Left ventricle myocardium superior (tissue), 1 donor: Measurements from ENCODE around the gene BACH2. TPM values are rescaled to one million over a fixed set of nuclear protein-coding genes. Genes with fewer than 3 reads are reported as not detected.
"Not testable (repeated sequence)": the region's sequence is repeated elsewhere in the genome, so short reads cannot be mapped to it uniquely, and the experiment has no call there.

Experiments used
- ATAC-seq: fragments of 200-7000 bp; cut with Tn5 transposase; one replicate; pipeline ENCODE4 v1.9.1; 2020; ENCODE audit warnings: mild to moderate bottlenecking, moderate library complexity
- DNase-seq: peaks from one replicate; pipeline ENCODE4 v3.0.0-alpha.2; 2020
- intact Hi-C: fragments of 100-400 bp; cut with micrococcal nuclease; formaldehyde crosslinking; loops from one replicate; pipeline ENCODE4 v1.11.0; 2022
- total RNA-seq: library from RNA; stranded (reverse); fragmentation: NEBNext Ultra II Directional; extraction: Animal tissue kit (Norgen Biotek cat#: 25700); gene quantifications from one replicate; pipeline ENCODE4 v1.2.1, GENCODE V29; 2021
- donor health status: DM: no; HTN: yes; CAD: no; lungs with severe emphysema.

BACH2 gene
- total RNA-seq, 1 donor from 2014 or later = 1.5 TPM

DNA sequence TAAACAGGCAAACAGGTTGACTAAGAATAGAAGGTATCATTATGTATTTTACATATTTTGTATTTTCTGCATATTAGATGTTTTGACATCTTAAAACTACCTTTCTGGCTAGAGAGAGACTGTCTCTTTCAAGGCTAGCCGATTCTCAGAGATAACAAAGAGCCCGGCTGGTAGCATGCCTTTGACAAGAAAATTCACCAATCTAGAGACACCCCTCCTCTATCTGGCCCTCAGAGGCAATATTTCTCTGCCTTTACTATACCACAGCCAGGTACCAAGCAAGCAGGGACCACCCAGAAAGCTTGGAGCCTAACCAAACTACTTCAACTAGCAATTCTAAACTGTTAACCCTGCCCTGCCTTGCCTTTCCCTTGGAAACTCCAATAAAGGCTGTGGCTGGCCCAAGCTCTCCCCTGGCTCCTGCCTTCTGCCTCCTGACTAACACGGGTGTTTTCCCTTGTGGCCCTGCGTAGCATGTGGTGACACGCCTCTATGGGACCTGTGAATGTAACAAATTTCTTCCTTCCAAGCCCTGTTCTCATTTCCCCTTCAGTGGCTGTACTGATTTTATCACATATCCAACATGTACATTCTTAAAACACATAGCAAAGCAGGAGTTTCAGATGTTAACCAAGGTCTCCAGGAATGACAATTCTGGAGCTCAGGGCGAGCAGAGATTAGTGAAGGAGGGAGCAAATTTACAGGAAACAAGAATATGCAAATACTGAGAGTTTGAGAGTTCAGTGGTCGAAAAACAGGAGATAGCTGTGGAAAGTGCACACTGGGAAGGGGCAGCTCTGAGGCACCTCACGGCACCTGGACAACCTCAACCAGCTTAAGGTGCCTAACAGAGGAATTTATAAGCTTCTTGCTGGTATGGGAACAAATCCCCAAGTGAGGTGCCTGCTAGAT lies 120.8 kb downstream of the BACH2 start:
- intact Hi-C loops = no loop called here
- DNase-seq (no peak), ATAC-seq (peak; percentile 47)

GRCh38 chr6:90173262-90173925 lies 123.2 kb downstream of the BACH2 start:
- DNase-seq (no peak), ATAC-seq (no peak)
- intact Hi-C loops = no loop called here

- intact Hi-C loops = no loop called here
- ATAC-seq (no peak), DNase-seq (no peak)
Observed at GRCh38 chr6:90170601-90171000, 126.0 kb downstream of the BACH2 start.

GRCh38 chr6:90169374-90169773 lies 127.3 kb downstream of the BACH2 start:
- DNase-seq (no peak), ATAC-seq (peak; percentile 99)
- intact Hi-C loops = no loop called here

DNA sequence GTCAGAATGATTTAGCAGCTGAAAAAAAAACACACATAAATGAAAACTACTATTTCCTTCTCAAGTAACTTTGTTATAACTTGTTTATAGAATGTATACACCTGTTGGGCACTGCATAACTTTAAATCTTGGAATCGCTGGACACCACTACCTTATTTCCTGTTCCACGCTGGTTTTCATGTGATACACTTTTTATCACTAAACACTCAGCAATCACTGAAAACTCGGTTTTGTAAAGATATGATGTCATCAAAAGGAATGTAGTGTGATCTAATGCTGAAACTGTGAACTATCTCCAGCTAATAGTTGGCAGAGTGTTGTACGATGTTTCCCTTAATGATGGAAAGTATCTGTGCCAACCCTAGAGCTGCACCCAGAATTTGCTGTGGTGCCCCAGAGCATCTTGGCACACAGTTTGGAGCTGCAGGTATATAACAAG lies 127.9 kb downstream of the BACH2 start:
- ATAC-seq (peak; percentile 61), DNase-seq (no peak)
- intact Hi-C loops = no loop called here

- DNase-seq (no peak), ATAC-seq (no peak)
- intact Hi-C loops = no loop called here
Observed at GRCh38 chr6:90167514-90168379, 128.9 kb downstream of the BACH2 start.

GRCh38 chr6:90166155-90166924 lies 130.3 kb downstream of the BACH2 start:
- DNase-seq, ATAC-seq, intact Hi-C loops: not testable (repeated sequence)

DNA sequence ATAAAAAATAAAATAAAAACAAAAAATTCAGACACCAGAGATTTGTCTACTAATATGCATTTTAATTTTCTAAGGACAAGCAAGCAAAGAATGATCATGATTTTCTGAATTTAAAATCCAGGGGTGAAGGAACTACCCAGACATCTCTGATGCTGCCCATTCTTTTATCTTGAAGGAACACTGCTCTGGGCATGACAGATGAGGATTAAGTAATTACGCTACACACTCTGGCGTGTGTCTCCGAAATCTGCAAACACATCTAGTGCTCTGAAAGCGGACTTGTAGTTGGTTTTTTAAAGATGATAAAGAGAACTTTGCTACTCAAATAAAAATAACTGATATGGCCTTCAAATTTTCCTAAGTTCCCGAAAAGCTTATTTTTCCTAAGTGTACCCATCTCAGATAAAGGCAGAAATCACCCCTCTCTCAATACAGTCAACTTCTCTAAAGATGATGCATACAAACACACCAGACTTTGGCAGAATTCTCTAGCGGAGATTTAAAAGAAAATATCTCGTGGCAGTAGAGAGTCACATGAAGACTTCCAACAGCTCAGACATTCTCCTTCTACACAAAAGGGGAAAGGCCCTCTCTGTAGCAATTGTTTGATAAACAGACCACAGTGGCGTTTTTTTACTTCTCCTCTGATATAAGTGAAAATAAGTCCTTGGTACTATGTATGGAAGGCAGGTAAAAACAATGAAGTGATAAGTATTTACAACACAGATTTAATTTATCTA lies 133.8 kb downstream of the BACH2 start:
- intact Hi-C loops = no loop called here
- ATAC-seq (no peak), DNase-seq (no peak)

- no peak for DNase-seq
- intact Hi-C loops = no loop called here
- ATAC-seq = peak; percentile 59
Observed at GRCh38 chr6:90160013-90160412, 136.6 kb downstream of the BACH2 start.

GRCh38 chr6:90159452-90159851 lies 137.2 kb downstream of the BACH2 start:
- intact Hi-C loops = no loop called here
- DNase-seq (no peak), ATAC-seq (no peak)

DNA sequence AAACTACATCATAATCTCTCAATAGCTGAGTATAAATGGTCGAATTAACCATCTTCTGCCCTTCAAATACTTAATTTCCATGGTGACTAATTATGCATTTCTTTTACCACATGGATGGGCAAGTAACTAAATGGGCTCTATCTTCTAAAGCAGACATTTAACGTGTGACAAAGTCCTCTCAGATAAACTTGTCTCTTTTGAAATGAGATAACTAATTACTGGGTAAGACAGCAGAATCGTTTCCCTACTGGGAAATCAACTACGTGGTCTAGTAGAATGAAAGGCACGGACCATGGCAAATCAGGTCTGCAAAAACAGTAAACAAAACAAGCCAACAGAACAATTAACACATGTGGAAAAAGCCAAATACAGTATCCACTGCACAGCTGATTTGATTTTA lies 137.7 kb downstream of the BACH2 start:
- ATAC-seq (no peak), DNase-seq (no peak)
- intact Hi-C loops = no loop called here

DNA sequence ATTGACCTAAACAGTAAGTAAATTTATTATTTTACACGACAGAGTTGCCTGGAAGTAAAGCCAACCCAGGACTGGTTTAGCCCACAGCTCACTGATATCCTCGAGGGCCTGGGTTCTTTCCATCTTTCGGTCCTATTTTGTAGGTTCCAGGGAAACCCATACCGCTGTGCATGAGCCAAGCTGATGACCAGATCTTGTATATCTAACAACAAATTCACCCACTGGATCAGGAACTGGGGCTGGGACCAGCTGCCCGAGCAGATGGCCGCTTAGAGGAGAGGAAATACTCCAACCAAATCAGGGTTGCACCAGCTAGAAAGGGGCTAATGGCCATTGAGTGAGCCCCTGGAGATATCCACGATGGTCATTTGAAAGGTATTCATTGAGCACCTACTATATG lies 139.2 kb downstream of the BACH2 start:
- DNase-seq = no peak
- ATAC-seq = no peak
- intact Hi-C loops = no loop called here

- no peak for DNase-seq
- ATAC-seq = no peak
Observed at GRCh38 chr6:90156861-90157260, 139.8 kb downstream of the BACH2 start.

GRCh38 chr6:90154755-90155470 lies 141.7 kb downstream of the BACH2 start:
- ATAC-seq = no peak
- no peak for DNase-seq

More at GRCh38 chr6:90156861-90157260, 139.8 kb downstream of the BACH2 start:
- intact Hi-C loops = no loop called here

GRCh38 chr6:90151576-90152422 lies 144.8 kb downstream of the BACH2 start:
- intact Hi-C loops = no loop called here
- DNase-seq (no peak), ATAC-seq (no peak)

More at GRCh38 chr6:90154755-90155470, 141.7 kb downstream of the BACH2 start:
- intact Hi-C loops = no loop called here

- no peak for ATAC-seq
- intact Hi-C loops = no loop called here
- no peak for DNase-seq
Observed at GRCh38 chr6:90149280-90149679, 147.4 kb downstream of the BACH2 start.

DNA sequence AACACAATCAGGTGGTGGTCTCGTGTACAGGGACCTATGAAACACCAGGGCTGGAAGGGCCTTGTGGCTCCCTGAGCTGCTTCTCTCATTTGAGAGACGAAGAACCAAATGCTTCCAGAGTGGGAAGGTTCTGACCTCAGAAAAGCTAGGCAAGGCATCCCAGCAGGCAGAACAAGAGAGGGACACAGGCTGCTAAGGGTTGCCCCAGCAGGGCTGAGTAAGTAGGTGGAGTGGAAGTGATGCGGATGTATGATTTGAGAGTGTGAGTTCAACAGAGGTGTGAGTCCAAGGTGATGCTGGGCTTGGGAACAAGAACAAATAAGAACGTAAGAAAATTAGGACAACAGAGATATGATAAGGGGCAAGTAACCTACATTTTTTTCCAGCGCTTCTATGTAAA lies 147.8 kb downstream of the BACH2 start:
- intact Hi-C loops = no loop called here
- ATAC-seq (no peak), DNase-seq (no peak)
